Endothelial cell of umbilical vein (primary cell): Measurements from ENCODE around the gene FBXL13. TPM values are rescaled to one million over a fixed set of nuclear protein-coding genes. Genes with fewer than 3 reads are reported as not detected.

Experiments
- BruUV-seq: library from RNA; stranded (reverse); fragments of 400-500 nt; replicated peaks from 2 replicates; lab custom pipeline; 2021; lab: Mats Ljungman, UMichigan
- CTCF ChIA-PET: fragments of 300-600, 350-600 bp; sonication (Branson Sonifier 250); formaldehyde crosslinking; loops from one replicate; lab custom pipeline; 2021; ENCODE audit warnings: antibody characterized with exemption, inconsistent platforms; lab: Charles Lee
- POLR2A ChIA-PET: fragments of 300-600, 350-600 bp; sonication (Branson Sonifier 250); formaldehyde crosslinking; loops from one replicate; lab custom pipeline; 2021; ENCODE audit warnings: antibody characterized with exemption, inconsistent platforms; lab: Charles Lee
- DNase-seq: peaks from one replicate; pipeline ENCODE4 v3.0.0-alpha.2; 2011; ENCODE audit warnings: low read depth, low spot score
- FAIRE-seq: peaks from 2 replicates; lab custom pipeline; 2011; peaks lifted over from hg19 to GRCh38; lab: Jason Lieb, UNC
- H2AFZ ChIP-seq: 2 replicates; pipeline ENCODE4 v1.6.0; 2012; ENCODE audit warnings: low read depth, low read length, control low read depth, inconsistent platforms
- H3K27ac ChIP-seq: 2 replicates; pipeline ENCODE4 v1.5.1; 2011; ENCODE audit warnings: low read depth, mild to moderate bottlenecking, control low read depth, low read length, moderate library complexity; ENCODE audit not compliant: insufficient read depth
- H3K27me3 ChIP-seq, 2 experiments: 2 replicates each; pipeline versions ENCODE4 v1.6.0 to v1.6.1; 2011; ENCODE audit warnings: low read length in 2 of 2, mixed read lengths in 1 of 2; ENCODE audit not compliant: control insufficient read depth in 2 of 2, insufficient read depth in 2 of 2
- H3K36me3 ChIP-seq, 2 experiments: 2 replicates in 1 of 2; 3 replicates in 1 of 2; pipeline ENCODE4 v1.5.1; 2011; ENCODE audit warnings: low read length in 2 of 2, mild to moderate bottlenecking in 1 of 2, moderate library complexity in 1 of 2; ENCODE audit not compliant: control insufficient read depth in 2 of 2, insufficient read depth in 2 of 2; ENCODE audit errors: extremely low read depth in 1 of 2
- H3K4me1 ChIP-seq: 3 replicates; pipeline ENCODE4 v1.5.1; 2011; ENCODE audit warnings: mild to moderate bottlenecking, low read length; ENCODE audit not compliant: control insufficient read depth, insufficient read depth; ENCODE audit errors: extremely low read depth
- H3K4me2 ChIP-seq: 2 replicates; pipeline ENCODE4 v1.6.1; 2011; ENCODE audit warnings: low read length, control low read depth, mixed read lengths; ENCODE audit not compliant: insufficient read depth
- H3K4me3 ChIP-seq, 3 experiments: fragments of 200-600 bp in 1 of 3; sonication (generic), shearing (Covaris generic) in 1 of 3; replicated peaks in 1 of 3; 2 replicates each; pipeline ENCODE4 v1.5.1; 2011 to 2016; ENCODE audit warnings: control low read depth in 3 of 3, low read length in 3 of 3, mild to moderate bottlenecking in 2 of 3, inconsistent platforms in 1 of 3, low read depth in 1 of 3, moderate library complexity in 1 of 3; ENCODE audit not compliant: insufficient read depth in 1 of 3
- H3K79me2 ChIP-seq: 2 replicates; pipeline ENCODE4 v1.6.0; 2012; ENCODE audit warnings: low read length, inconsistent platforms; ENCODE audit not compliant: control insufficient read depth, insufficient read depth
- H3K9ac ChIP-seq: replicated peaks from 2 replicates; pipeline ENCODE3; 2011; ENCODE audit warnings: low read length, control low read depth; ENCODE audit not compliant: insufficient read depth; ENCODE audit errors: extremely low read depth
- H3K9me1 ChIP-seq: replicated peaks from 3 replicates; pipeline ENCODE4 v1.6.0; 2011; ENCODE audit warnings: mild to moderate bottlenecking, low read length; ENCODE audit not compliant: control insufficient read depth, insufficient read depth; ENCODE audit errors: extremely low read depth
- H3K9me3 ChIP-seq: replicated peaks from 2 replicates; pipeline ENCODE4 v1.5.1; 2012; ENCODE audit warnings: low read length, inconsistent platforms; ENCODE audit not compliant: control insufficient read depth, insufficient read depth
- H4K20me1 ChIP-seq: replicated peaks from 2 replicates; pipeline ENCODE3; 2011; ENCODE audit warnings: mild to moderate bottlenecking, low read length; ENCODE audit not compliant: control insufficient read depth, insufficient read depth; ENCODE audit errors: extremely low read depth
- EZH2 ChIP-seq: IDR thresholded peaks from 2 replicates; pipeline ENCODE4 v1.6.1; 2012; ENCODE audit warnings: borderline replicate concordance, low read depth, mild to moderate bottlenecking, moderate library complexity, low read length, inconsistent platforms; ENCODE audit not compliant: severe bottlenecking
- FOS ChIP-seq: IDR thresholded peaks from 2 replicates; pipeline ENCODE4 v1.6.1; 2011; ENCODE audit warnings: mild to moderate bottlenecking, low read length, moderate library complexity, borderline replicate concordance; ENCODE audit not compliant: insufficient read depth
- GATA2 ChIP-seq: IDR thresholded peaks from 2 replicates; pipeline ENCODE4 v1.7.0; 2011; ENCODE audit warnings: low read depth, mild to moderate bottlenecking, moderate library complexity, mixed read lengths, low read length; ENCODE audit not compliant: insufficient read length, insufficient read depth
- JUN ChIP-seq: IDR thresholded peaks from 2 replicates; pipeline ENCODE4 v1.6.1; 2011; ENCODE audit warnings: borderline replicate concordance, low read depth; ENCODE audit not compliant: insufficient read length, insufficient read depth
- MYC ChIP-seq: IDR thresholded peaks from one replicate; pipeline ENCODE4 v1.6.1; 2011; ENCODE audit warnings: mild to moderate bottlenecking, low read depth, low read length
- POLR2A ChIP-seq: IDR thresholded peaks from 2 replicates; pipeline ENCODE4 v1.6.1; 2012; ENCODE audit warnings: low read depth, mild to moderate bottlenecking, control low read depth, low read length
- POLR2AphosphoS5 ChIP-seq: IDR thresholded peaks from 2 replicates; pipeline ENCODE4 v1.6.1; 2012; ENCODE audit warnings: low read depth, mild to moderate bottlenecking, control low read depth, low read length, moderate library complexity; ENCODE audit not compliant: insufficient read depth
- dilution Hi-C: fragments of 300-500 bp; cut with MboI; formaldehyde crosslinking; loops from one replicate; pipeline ENCODE4 v1.15.0; 2019; ENCODE audit warnings: low sequenced_read_pairs; ENCODE audit not compliant: extremely low pct_ligation_motif_present
- intact Hi-C: fragments of 100-400 bp; cut with micrococcal nuclease; formaldehyde crosslinking; loops from one replicate; pipeline ENCODE4 v1.10.0; 2022
- polyA plus RNA-seq, 4 experiments: library from polyadenylated mRNA; depleted of rRNA in 3 of 4; stranded (reverse) in 3 of 4; unstranded in 1 of 4; fragments of >200 nt; gene quantifications; 2 replicates each; pipeline versions ENCODE4 v1.2.1 to v1.2.3, GENCODE V29; 2011 to 2012; ENCODE audit warnings: missing spikeins in 1 of 4
- total RNA-seq: library from RNA; stranded (reverse); gene quantifications from 2 replicates; pipeline ENCODE4 v1.2.3, GENCODE V29; 2021
- TF ChIP-seq, protein P1 (sequence below): IDR thresholded peaks from 2 replicates; pipeline ENCODE4 v1.6.1; 2011; ENCODE audit not compliant: insufficient read depth, insufficient read length
- TF ChIP-seq, protein P2 (sequence below), 2 donors: IDR thresholded peaks; 1 replicate in 1 of 2; 2 replicates in 1 of 2; pipeline ENCODE4 v1.5.1; 2011; ENCODE audit warnings: low read length in 2 of 2, mild to moderate bottlenecking in 2 of 2, moderate library complexity in 2 of 2, control low read depth in 1 of 2, inconsistent platforms in 1 of 2, low read depth in 1 of 2; ENCODE audit not compliant: insufficient read depth in 1 of 2; ENCODE audit errors: extremely low read depth in 1 of 2

Gene FBXL13
- total and polyA plus RNA-seq, 2 donors (not counting 3 experiments of a cell fraction or from before 2014, with no cell fraction given) = 3.9 to 4.6 TPM

- ChIA-PET CTCF (interaction anchor here (1.6 kb wide), 1 partner anchor 10 kb away, joined by 3 read pairs; no protein-coding TSS in a partner anchor), POLR2A (no interaction called here)
- no peak overlapping the region for H3K4me2 ChIP-seq
- TF ChIP-seq EZH2 (no peak), POLR2A (no peak)
- TF ChIP-seq, protein P1, sequence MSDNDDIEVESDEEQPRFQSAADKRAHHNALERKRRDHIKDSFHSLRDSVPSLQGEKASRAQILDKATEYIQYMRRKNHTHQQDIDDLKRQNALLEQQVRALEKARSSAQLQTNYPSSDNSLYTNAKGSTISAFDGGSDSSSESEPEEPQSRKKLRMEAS = no peak
- TF ChIP-seq, protein P2, sequence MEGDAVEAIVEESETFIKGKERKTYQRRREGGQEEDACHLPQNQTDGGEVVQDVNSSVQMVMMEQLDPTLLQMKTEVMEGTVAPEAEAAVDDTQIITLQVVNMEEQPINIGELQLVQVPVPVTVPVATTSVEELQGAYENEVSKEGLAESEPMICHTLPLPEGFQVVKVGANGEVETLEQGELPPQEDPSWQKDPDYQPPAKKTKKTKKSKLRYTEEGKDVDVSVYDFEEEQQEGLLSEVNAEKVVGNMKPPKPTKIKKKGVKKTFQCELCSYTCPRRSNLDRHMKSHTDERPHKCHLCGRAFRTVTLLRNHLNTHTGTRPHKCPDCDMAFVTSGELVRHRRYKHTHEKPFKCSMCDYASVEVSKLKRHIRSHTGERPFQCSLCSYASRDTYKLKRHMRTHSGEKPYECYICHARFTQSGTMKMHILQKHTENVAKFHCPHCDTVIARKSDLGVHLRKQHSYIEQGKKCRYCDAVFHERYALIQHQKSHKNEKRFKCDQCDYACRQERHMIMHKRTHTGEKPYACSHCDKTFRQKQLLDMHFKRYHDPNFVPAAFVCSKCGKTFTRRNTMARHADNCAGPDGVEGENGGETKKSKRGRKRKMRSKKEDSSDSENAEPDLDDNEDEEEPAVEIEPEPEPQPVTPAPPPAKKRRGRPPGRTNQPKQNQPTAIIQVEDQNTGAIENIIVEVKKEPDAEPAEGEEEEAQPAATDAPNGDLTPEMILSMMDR (IDR thresholded peaks at IDR 0.05; ENCODE audit: extremely low read depth in 1 of 2, insufficient read depth in 1 of 2, low read depth in 1 of 2, low read length in 2 of 2) = no peak
- H3K9ac ChIP-seq = no peak overlapping the region
- no peak overlapping the region for H3K27ac ChIP-seq
- DNase-seq = no peak
- H3K27me3 ChIP-seq = no peaks in the 10 kb centered on the region
- H4K20me1 ChIP-seq = no peaks in the 10 kb centered on the region
- dilution Hi-C loops (no loop called here), intact Hi-C loops (no loop called here)
- H3K4me3 ChIP-seq = no peak overlapping the region
- no peaks in the 10 kb centered on the region for H3K9me3 ChIP-seq
- no TSS peak for BruUV-seq
- no peaks in the 10 kb centered on the region for H3K9me1 ChIP-seq
- no peaks in the 10 kb centered on the region for H3K36me3 ChIP-seq
- FAIRE-seq = no peak
- H3K4me1 ChIP-seq = peaks cover 10% of the 10 kb centered on the region
- H3K79me2 ChIP-seq = no peaks in the 10 kb centered on the region
- H2AFZ ChIP-seq = no peak overlapping the region
Measured at GRCh38 chr7:102841290-102841689, 233.3 kb downstream of the FBXL13 start.

DNA sequence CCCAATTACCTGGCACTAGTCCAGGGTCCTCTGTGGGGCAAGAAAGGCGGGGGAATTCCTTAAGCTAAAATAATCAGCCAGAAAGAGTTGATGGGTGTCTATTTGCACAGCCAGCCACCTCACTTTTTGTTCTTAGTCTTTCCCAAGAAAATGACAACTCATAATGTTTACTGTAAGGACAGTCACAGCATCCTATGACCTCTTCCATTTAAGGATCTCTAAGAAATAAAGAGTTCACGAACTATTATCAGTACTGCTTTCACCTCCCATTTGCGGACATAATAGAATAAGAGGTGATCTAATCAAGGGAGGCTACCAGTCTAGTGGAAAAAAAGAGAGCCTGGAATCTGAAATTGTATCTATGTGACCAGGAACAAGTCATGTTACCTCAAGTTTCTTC, 234.2 kb downstream of the FBXL13 start:
- POLR2A ChIA-PET = no interaction called here
- Histone ChIP-seq H3K9ac (no peak overlapping the region), H3K4me2 (no peak overlapping the region), H3K27me3 (no peaks in the 10 kb centered on the region), H3K27ac (no peak overlapping the region), H4K20me1 (no peaks in the 10 kb centered on the region), H3K4me3 (no peak overlapping the region), H3K36me3 (no peaks in the 10 kb centered on the region), H3K4me1 (peaks cover 16% of the 10 kb centered on the region), H2AFZ (no peak overlapping the region), H3K9me1 (no peaks in the 10 kb centered on the region), H3K79me2 (no peaks in the 10 kb centered on the region), H3K9me3 (no peaks in the 10 kb centered on the region)
- TF ChIP-seq EZH2 (no peak), GATA2 (no peak), POLR2AphosphoS5 (no peak), JUN (no peak), POLR2A (no peak), FOS (no peak), MYC (no peak)
- TF ChIP-seq, protein P1 = no peak
- TF ChIP-seq, protein P2 (IDR thresholded peaks at IDR 0.05; ENCODE audit: extremely low read depth in 1 of 2, insufficient read depth in 1 of 2, low read depth in 1 of 2, low read length in 2 of 2) = no peak
- no peak for FAIRE-seq
- CTCF ChIA-PET = interaction anchor here (1.6 kb wide), 1 partner anchor 11 kb away, joined by 3 read pairs; no protein-coding TSS in a partner anchor
- intact Hi-C loops = no loop called here
- DNase-seq = no peak
- no TSS peak for BruUV-seq
- dilution Hi-C loops = no loop called here
